Neural cell (in vitro differentiated cells): ENCODE data around the gene KRT40. TPM values are rescaled to one million over a fixed set of nuclear protein-coding genes. Genes with fewer than 3 reads are reported as not detected.

Source experiments
- H2AFZ ChIP-seq: fragments of 200-600, 300-800 bp; sonication (generic), shearing (Covaris generic); 2 replicates; pipeline ENCODE4 v1.6.0; 2014; ENCODE audit warnings: low read depth, mild to moderate bottlenecking, antibody characterized with exemption, low read length, moderate library complexity
- H3F3A ChIP-seq: fragments of 200-600 bp; shearing (Covaris generic); 2 replicates; pipeline ENCODE4 v1.6.1; 2016; ENCODE audit warnings: mild to moderate bottlenecking, moderate library complexity, mixed read lengths, antibody characterized with exemption, low read length; ENCODE audit not compliant: insufficient read depth, poor library complexity, severe bottlenecking
- H3K27ac ChIP-seq: fragments of 200-600, 300-800 bp; sonication (generic), shearing (Covaris generic); 2 replicates; pipeline ENCODE4 v1.5.1; 2014; ENCODE audit warnings: mild to moderate bottlenecking, low read length, moderate library complexity
- H3K27me3 ChIP-seq: fragments of 300-800, 200-600 bp; sonication (generic), shearing (Covaris generic); 2 replicates; pipeline ENCODE4 v1.6.0; 2014; ENCODE audit warnings: mild to moderate bottlenecking, low read depth, low read length, moderate library complexity; ENCODE audit not compliant: insufficient read depth
- H3K36me3 ChIP-seq: fragments of 300-800, 200-600 bp; sonication (generic), shearing (Covaris generic); 2 replicates; pipeline ENCODE4 v1.5.1; 2014; ENCODE audit warnings: mild to moderate bottlenecking, antibody characterized with exemption, low read length, moderate library complexity; ENCODE audit not compliant: insufficient read depth
- H3K4me2 ChIP-seq: fragments of 300-800, 200-600 bp; sonication (generic), shearing (Covaris generic); 2 replicates; pipeline ENCODE4 v1.6.0; 2014; ENCODE audit warnings: mild to moderate bottlenecking, low read length
- H3K4me3 ChIP-seq: fragments of 300-800, 200-600 bp; sonication (generic), shearing (Covaris generic); 2 replicates; pipeline ENCODE4 v1.5.1; 2014; ENCODE audit warnings: mild to moderate bottlenecking, low read length, moderate library complexity
- H3K79me2 ChIP-seq: fragments of 200-600 bp; shearing (Covaris generic); replicated peaks from 2 replicates; pipeline ENCODE4 v1.6.0; 2014; ENCODE audit warnings: mild to moderate bottlenecking, low read length, moderate library complexity; ENCODE audit not compliant: insufficient read depth
- H3K9ac ChIP-seq: fragments of 300-800, 200-600 bp; sonication (generic), shearing (Covaris generic); 2 replicates; pipeline ENCODE4 v1.6.1; 2016; ENCODE audit warnings: mild to moderate bottlenecking, low read length, mixed read lengths
- H3K9me2 ChIP-seq: fragments of 200-600 bp; shearing (Covaris generic); 2 replicates; pipeline ENCODE4 v1.6.1; 2016; ENCODE audit warnings: mild to moderate bottlenecking, low read length, mixed read lengths; ENCODE audit not compliant: insufficient read depth
- H3K9me3 ChIP-seq: fragments of 200-600, 300-800 bp; sonication (generic), shearing (Covaris generic); 2 replicates; pipeline ENCODE4 v1.6.1; 2016; ENCODE audit warnings: mild to moderate bottlenecking, mixed run types, low read length, moderate library complexity, mixed read lengths
- H4K20me1 ChIP-seq: fragments of 200-600 bp; shearing (Covaris generic); 2 replicates; pipeline ENCODE4 v1.6.1; 2016; ENCODE audit warnings: mild to moderate bottlenecking, mixed run types; ENCODE audit not compliant: insufficient read depth
- EP300 ChIP-seq: fragments of 450-650 bp; conservative IDR thresholded peaks from 2 replicates; pipeline ENCODE4 v1.6.1; 2014; ENCODE audit warnings: antibody characterized with exemption, mild to moderate bottlenecking, moderate library complexity; ENCODE audit not compliant: poor library complexity, severe bottlenecking
- EZH2 ChIP-seq: fragments of 200-600, 300-800 bp; shearing (Covaris generic), sonication (generic); IDR thresholded peaks from 2 replicates; pipeline ENCODE4 v1.6.1; 2014; ENCODE audit warnings: antibody characterized with exemption, low read length, borderline replicate concordance, mild to moderate bottlenecking; ENCODE audit not compliant: insufficient read depth, poor library complexity, severe bottlenecking
- MXI1 ChIP-seq: fragments of 450-650 bp; conservative IDR thresholded peaks from 2 replicates; pipeline ENCODE4 v1.6.1; 2014; ENCODE audit warnings: antibody characterized with exemption, mild to moderate bottlenecking; ENCODE audit not compliant: poor library complexity, severe bottlenecking
- POLR2AphosphoS5 ChIP-seq: IDR thresholded peaks from 2 replicates; pipeline ENCODE4 v1.6.1; 2012
- RAD21 ChIP-seq: fragments of 450-650 bp; conservative IDR thresholded peaks from 2 replicates; pipeline ENCODE4 v1.6.1; 2014; ENCODE audit warnings: antibody characterized with exemption, mild to moderate bottlenecking, moderate library complexity
- SMC3 ChIP-seq: fragments of 450-650 bp; conservative IDR thresholded peaks from 2 replicates; pipeline ENCODE4 v1.6.1; 2014; ENCODE audit warnings: antibody characterized with exemption, mild to moderate bottlenecking, moderate library complexity; ENCODE audit not compliant: poor library complexity
- TAF1 ChIP-seq: IDR thresholded peaks from 2 replicates; pipeline ENCODE4 v1.6.1; 2012; ENCODE audit warnings: low read depth
- polyA plus RNA-seq: library from polyadenylated mRNA; depleted of rRNA; stranded (reverse); fragments of >200 nt; gene quantifications from 2 replicates; pipeline ENCODE4 v1.2.3, GENCODE V29; 2014
- TF ChIP-seq, protein P1 (sequence below): IDR thresholded peaks from 2 replicates; pipeline ENCODE4 v1.6.1; 2012; ENCODE audit warnings: borderline replicate concordance
- TF ChIP-seq, protein P2 (sequence below): fragments of 450-650 bp; IDR thresholded peaks from 2 replicates; pipeline ENCODE4 v1.5.1; 2014; ENCODE audit warnings: antibody characterized with exemption, mild to moderate bottlenecking, moderate library complexity; ENCODE audit not compliant: poor library complexity, severe bottlenecking

Gene KRT40
- polyA plus RNA-seq, 1 donor from 2014 or later, result not detected

DNA sequence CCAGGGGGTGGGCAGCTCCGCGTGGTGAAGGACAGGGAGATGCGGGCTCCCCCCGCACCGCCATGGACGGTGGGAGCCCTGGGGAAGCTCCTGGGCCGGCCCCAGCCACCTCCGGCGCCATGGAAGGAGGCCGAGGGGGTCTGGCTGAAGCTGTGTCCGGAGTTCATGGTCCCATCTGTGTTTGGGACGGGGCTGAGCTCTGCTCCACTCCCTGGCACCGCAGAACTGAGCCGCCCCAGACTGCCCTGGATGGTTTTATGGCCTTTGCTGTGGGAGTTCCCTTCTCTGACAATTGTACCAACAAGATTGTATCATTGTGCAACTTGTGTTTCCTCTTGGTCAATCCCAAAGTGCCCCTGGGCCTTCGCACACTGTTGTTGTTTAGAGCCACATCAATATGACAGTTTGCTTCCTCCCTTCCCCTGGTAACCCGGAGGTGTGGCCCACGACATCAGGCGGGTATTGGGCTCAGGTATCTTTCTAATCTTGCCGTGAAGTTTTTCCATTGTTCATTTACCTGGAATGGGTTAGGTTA, 47.6 kb downstream of the KRT40 start:
- Histone ChIP-seq H3F3A (no peaks in the 10 kb centered on the region), H3K79me2 (no peaks in the 10 kb centered on the region), H2AFZ (no peak overlapping the region), H3K9me2 (no peaks in the 10 kb centered on the region), H4K20me1 (no peaks in the 10 kb centered on the region), H3K27me3 (no peaks in the 10 kb centered on the region), H3K4me2 (no peak overlapping the region), H3K9me3 (no peaks in the 10 kb centered on the region), H3K4me3 (no peak overlapping the region), H3K36me3 (no peaks in the 10 kb centered on the region), H3K27ac (no peak overlapping the region), H3K9ac (no peak overlapping the region)
- TF ChIP-seq MXI1 (no peak), RAD21 (no peak), EZH2 (no peak), POLR2AphosphoS5 (no peak), SMC3 (no peak), EP300 (no peak), TAF1 (no peak)
- TF ChIP-seq, protein P1, sequence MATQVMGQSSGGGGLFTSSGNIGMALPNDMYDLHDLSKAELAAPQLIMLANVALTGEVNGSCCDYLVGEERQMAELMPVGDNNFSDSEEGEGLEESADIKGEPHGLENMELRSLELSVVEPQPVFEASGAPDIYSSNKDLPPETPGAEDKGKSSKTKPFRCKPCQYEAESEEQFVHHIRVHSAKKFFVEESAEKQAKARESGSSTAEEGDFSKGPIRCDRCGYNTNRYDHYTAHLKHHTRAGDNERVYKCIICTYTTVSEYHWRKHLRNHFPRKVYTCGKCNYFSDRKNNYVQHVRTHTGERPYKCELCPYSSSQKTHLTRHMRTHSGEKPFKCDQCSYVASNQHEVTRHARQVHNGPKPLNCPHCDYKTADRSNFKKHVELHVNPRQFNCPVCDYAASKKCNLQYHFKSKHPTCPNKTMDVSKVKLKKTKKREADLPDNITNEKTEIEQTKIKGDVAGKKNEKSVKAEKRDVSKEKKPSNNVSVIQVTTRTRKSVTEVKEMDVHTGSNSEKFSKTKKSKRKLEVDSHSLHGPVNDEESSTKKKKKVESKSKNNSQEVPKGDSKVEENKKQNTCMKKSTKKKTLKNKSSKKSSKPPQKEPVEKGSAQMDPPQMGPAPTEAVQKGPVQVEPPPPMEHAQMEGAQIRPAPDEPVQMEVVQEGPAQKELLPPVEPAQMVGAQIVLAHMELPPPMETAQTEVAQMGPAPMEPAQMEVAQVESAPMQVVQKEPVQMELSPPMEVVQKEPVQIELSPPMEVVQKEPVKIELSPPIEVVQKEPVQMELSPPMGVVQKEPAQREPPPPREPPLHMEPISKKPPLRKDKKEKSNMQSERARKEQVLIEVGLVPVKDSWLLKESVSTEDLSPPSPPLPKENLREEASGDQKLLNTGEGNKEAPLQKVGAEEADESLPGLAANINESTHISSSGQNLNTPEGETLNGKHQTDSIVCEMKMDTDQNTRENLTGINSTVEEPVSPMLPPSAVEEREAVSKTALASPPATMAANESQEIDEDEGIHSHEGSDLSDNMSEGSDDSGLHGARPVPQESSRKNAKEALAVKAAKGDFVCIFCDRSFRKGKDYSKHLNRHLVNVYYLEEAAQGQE, result no peak
- TF ChIP-seq, protein P2, sequence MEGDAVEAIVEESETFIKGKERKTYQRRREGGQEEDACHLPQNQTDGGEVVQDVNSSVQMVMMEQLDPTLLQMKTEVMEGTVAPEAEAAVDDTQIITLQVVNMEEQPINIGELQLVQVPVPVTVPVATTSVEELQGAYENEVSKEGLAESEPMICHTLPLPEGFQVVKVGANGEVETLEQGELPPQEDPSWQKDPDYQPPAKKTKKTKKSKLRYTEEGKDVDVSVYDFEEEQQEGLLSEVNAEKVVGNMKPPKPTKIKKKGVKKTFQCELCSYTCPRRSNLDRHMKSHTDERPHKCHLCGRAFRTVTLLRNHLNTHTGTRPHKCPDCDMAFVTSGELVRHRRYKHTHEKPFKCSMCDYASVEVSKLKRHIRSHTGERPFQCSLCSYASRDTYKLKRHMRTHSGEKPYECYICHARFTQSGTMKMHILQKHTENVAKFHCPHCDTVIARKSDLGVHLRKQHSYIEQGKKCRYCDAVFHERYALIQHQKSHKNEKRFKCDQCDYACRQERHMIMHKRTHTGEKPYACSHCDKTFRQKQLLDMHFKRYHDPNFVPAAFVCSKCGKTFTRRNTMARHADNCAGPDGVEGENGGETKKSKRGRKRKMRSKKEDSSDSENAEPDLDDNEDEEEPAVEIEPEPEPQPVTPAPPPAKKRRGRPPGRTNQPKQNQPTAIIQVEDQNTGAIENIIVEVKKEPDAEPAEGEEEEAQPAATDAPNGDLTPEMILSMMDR, result no peak

DNA sequence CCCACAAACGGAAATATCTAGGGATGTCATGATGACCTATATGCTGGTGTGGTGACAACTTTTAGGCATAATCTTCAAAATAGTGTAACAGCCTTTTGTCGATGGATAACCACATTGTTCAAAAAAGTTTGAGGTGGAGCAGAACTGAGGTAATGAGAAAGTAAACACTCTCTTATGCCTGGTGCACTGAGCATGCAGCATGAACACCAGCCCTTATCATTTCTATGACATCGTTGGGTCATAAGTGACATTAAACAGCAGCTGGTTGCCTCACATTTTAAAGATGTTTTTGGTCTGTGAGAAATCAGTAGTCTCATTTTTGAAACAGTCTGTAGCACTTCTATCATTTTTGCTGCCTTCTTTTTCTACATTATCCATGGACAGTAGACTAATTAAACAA, 48.5 kb downstream of the KRT40 start:
- H3K9me3 ChIP-seq, result no peaks in the 10 kb centered on the region
- no peak overlapping the region for H3K9ac ChIP-seq
- H3K27ac ChIP-seq, result no peak overlapping the region
- H2AFZ ChIP-seq, result no peak overlapping the region
- H3F3A ChIP-seq, result no peaks in the 10 kb centered on the region
- H3K36me3 ChIP-seq, result no peaks in the 10 kb centered on the region
- no peaks in the 10 kb centered on the region for H4K20me1 ChIP-seq
- no peaks in the 10 kb centered on the region for H3K9me2 ChIP-seq
- H3K4me3 ChIP-seq, result no peak overlapping the region
- TF ChIP-seq, protein P1, result no peak
- TF ChIP-seq EP300, result no peak
- no peak for TF ChIP-seq RAD21
- TF ChIP-seq, protein P2, result no peak
- no peak for TF ChIP-seq SMC3
- TF ChIP-seq POLR2AphosphoS5, result no peak
- no peak for TF ChIP-seq TAF1
- TF ChIP-seq MXI1, result no peak
- no peak for TF ChIP-seq EZH2
- H3K79me2 ChIP-seq, result no peaks in the 10 kb centered on the region
- H3K4me2 ChIP-seq, result no peak overlapping the region
- no peaks in the 10 kb centered on the region for H3K27me3 ChIP-seq
